ENCODE data around the gene THBS3. TPM values are rescaled to one million over a fixed set of nuclear protein-coding genes. Genes with fewer than 3 reads are reported as not detected.

Gene THBS3
- total RNA-seq = 9.7 and 15.3 TPM in 2 replicates

GRCh38 chr1:155207806-155208540 is at the start of gene THBS3:
THBS3 (minus strand) TSS chr1:155207897; CDS start chr1:155207876, 21 bp downstream.
- POLR2A ChIA-PET = interaction anchor here (0.6 to 3.7 kb wide), 9 partner anchors 11 to 319 kb away, joined by 3 to 75 read pairs (median 11); partner anchors contain the start of genes CLK2 and KRTCAP2
- no peak for DNase-seq
- H3K27ac Mint-ChIP-seq = peak within 1 kb of the TSS; percentile 91

GRCh38 chr1:155256058-155256852 is 48.6 kb upstream of the THBS3 start:
- DNase-seq (no peak), ATAC-seq (ENCODE audit: low read depth) (no peak)
- Mint-ChIP-seq H3K27me3 (no peaks in the 10 kb centered on the region), H3K27ac (peak overlapping the region; percentile 26), H3K4me3 (peak overlapping the region; percentile 84), H3K36me3 (ENCODE audit: low read depth) (peaks cover 43% of the 10 kb centered on the region), H3K9me3 (no peaks in the 10 kb centered on the region), H3K4me1 (peaks cover 40% of the 10 kb centered on the region)
- intact Hi-C loops (cut with micrococcal nuclease) = loop anchor here (10.0 kb wide), 1 partner anchor 799 kb away; the partner anchor contains the start of genes LAMTOR2 and UBQLN4
- ChIA-PET CTCF (interaction anchor here (1.4 to 2.0 kb wide), 2 partner anchors 63 to 67 kb away, joined by 4 to 6 read pairs; no protein-coding TSS in a partner anchor), POLR2A (interaction anchor here (2.5 kb wide), 1 partner anchor 17 kb away, joined by 6 read pairs; the partner anchor contains the start of gene CLK2)
- TF ChIP-seq CTCF (IDR thresholded peaks at IDR 0.05) = no peak

More at GRCh38 chr1:155207806-155208540, at the start of gene THBS3:
- Mint-ChIP-seq H3K4me1 (peaks cover 20% of the 10 kb centered on the region), H3K36me3 (ENCODE audit: low read depth) (peaks cover 17% of the 10 kb centered on the region), H3K4me3 (peak within 1 kb of the TSS; percentile 85), H3K9me3 (no peaks in the 10 kb centered on the region), H3K27me3 (no peaks in the 10 kb centered on the region)
- CTCF ChIA-PET = interaction anchor here (0.9 to 7.6 kb wide), 9 partner anchors 12 to 116 kb away, joined by 3 to 110 read pairs (median 5); partner anchors contain the start of gene RUSC1
- TF ChIP-seq CTCF (IDR thresholded peaks at IDR 0.05) = no peak
- intact Hi-C loops (cut with micrococcal nuclease) = loop anchor here (1.0 to 5.0 kb wide), 7 partner anchors 13 to 115 kb away; partner anchors contain the start of genes FDPS and SCAMP3
- no peak for ATAC-seq (ENCODE audit: low read depth)

- ChIA-PET POLR2A (interaction anchor here (0.7 to 2.5 kb wide), 6 partner anchors 10 to 428 kb away, joined by 3 to 8 read pairs (median 4); partner anchors contain the start of genes CLK2 and RUSC1), CTCF (interaction anchor here (1.4 to 2.0 kb wide), 3 partner anchors 31 to 68 kb away, joined by 3 to 6 read pairs (median 4); no protein-coding TSS in a partner anchor)
- ATAC-seq (ENCODE audit: low read depth) (peak; percentile 66), DNase-seq (peak; percentile 69)
- Mint-ChIP-seq H3K36me3 (ENCODE audit: low read depth) (peaks cover 39% of the 10 kb centered on the region), H3K4me3 (peak within 1 kb of the TSS; percentile 84), H3K9me3 (no peaks in the 10 kb centered on the region), H3K27me3 (no peaks in the 10 kb centered on the region), H3K27ac (peak within 1 kb of the TSS; percentile 53), H3K4me1 (peaks cover 37% of the 10 kb centered on the region)
- intact Hi-C loops (cut with micrococcal nuclease) = loop anchor here (1.0 to 10.0 kb wide), 4 partner anchors 11 to 799 kb away; partner anchors contain the start of genes CLK2, LAMTOR2 and UBQLN4
- TF ChIP-seq CTCF (IDR thresholded peaks at IDR 0.05) = no peak
These were observed 47.7 kb upstream of the THBS3 start, which contains the start of gene ENTREP3 for GRCh38 chr1:155255243-155256007. ENTREP3 (minus strand) TSS chr1:155255483; CDS start chr1:155254877, 606 bp downstream.

GRCh38 chr1:155254714-155255242 is 47.1 kb upstream of the THBS3 start:
- H3K9me3 Mint-ChIP-seq = no peaks in the 10 kb centered on the region
- intact Hi-C loops (cut with micrococcal nuclease) = loop anchor here (1.0 to 10.0 kb wide), 5 partner anchors 8 to 800 kb away; partner anchors contain the start of genes CLK2, LAMTOR2, SCAMP3 and UBQLN4
- peaks cover 34% of the 10 kb centered on the region for H3K36me3 Mint-ChIP-seq (ENCODE audit: low read depth)
- H3K27ac Mint-ChIP-seq = no peak overlapping the region
- ChIA-PET CTCF (interaction anchor here (1.4 to 2.0 kb wide), 3 partner anchors 30 to 69 kb away, joined by 3 to 6 read pairs (median 4); no protein-coding TSS in a partner anchor), POLR2A (interaction anchor here (0.7 to 2.5 kb wide), 6 partner anchors 10 to 429 kb away, joined by 3 to 8 read pairs (median 4); partner anchors contain the start of genes CLK2 and RUSC1)
- no peaks in the 10 kb centered on the region for H3K27me3 Mint-ChIP-seq
- no peak for TF ChIP-seq CTCF (IDR thresholded peaks at IDR 0.05)
- H3K4me1 Mint-ChIP-seq = peaks cover 34% of the 10 kb centered on the region
- peak overlapping the region; percentile 84 for H3K4me3 Mint-ChIP-seq
- DNase-seq = no peak
- peak; percentile 4 for ATAC-seq (ENCODE audit: low read depth)
